ENCODE measurements around the gene APOBR.
"Not testable (repeated sequence)": the region's sequence is repeated elsewhere in the genome, so short reads cannot be mapped to it uniquely, and the experiment has no call there.

Gene APOBR, protein sequence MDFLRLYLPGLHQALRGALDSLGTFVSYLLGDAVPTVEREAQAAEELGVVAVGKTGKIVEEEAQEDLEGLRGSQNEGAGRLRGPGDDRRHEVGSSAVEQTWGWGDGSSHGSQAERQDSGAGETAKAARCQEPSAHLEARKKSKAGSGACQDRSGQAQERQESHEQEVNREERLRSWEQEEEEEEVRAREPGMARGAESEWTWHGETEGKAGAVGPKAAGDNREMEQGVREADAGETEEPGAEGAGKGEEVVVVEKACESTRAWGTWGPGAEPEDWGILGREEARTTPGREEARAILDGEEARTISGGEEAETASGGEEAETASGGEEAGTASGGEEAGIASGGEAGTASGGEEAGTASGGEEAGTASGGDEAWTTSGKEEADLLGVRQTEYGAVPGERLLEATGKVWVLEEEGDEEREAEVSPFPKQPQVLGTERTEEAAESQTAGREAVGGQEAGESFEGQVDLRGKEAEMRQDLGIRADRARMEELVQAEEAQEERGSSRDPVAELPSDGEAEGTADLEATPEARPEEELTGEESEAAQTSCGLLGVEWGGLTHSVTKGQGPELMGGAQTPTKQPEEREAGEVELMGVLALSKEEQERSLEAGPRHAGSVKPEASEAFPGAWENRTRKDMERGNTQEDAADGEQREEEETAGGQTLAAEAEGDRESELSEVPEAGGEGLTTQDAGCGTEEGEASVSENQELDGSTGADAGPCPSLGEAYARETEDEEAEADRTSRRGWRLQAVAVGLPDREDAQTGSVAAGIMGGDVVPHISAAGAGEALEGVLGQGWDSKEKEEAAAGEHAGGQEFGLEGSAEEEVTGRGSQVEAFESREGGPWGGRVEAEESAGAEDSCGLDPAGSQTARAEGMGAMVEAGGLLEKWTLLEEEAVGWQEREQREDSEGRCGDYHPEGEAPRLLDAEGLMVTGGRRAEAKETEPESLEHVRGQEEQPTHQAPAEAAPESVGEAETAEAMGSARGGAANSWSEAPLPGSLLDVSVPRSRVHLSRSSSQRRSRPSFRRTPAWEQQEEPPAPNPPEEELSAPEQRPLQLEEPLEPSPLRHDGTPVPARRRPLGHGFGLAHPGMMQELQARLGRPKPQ

GRCh38 chr16:28494121-28494851 lies at the start of gene APOBR:
APOBR (plus strand) TSS chr16:28494643; CDS start chr16:28494682, 39 bp downstream.
- DNase-seq (ENCODE audit: low spot score) = peak; percentile 72

- DNase-seq (ENCODE audit: low spot score) = not testable (repeated sequence)
These were observed 48.1 kb upstream of the APOBR start for GRCh38 chr16:28446388-28446787.

GRCh38 chr16:28447081-28447480 lies 47.4 kb upstream of the APOBR start:
- DNase-seq (ENCODE audit: low spot score) = not testable (repeated sequence)

- DNase-seq (ENCODE audit: low spot score) = no peak
These were observed 20.7 kb upstream of the APOBR start for GRCh38 chr16:28473714-28474265.

DNA sequence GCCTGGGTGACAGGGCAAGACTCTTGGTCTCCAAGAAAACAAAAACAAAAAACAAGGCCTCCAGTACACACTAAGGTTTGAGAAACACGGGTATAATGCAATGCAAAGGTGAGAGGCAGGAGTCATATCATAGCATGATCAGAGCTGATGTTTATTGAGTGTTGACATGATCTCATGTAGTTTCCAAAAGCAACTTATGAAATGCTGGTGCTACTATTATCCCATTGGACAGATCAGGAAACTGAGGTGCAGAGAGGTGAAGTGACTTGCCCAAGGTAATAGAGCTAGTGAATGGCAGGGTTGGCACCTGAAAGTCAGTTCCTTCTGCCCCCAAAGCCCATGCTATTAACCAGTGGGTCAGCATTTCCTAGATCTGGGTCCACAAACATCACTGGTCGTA lies 19.2 kb upstream of the APOBR start:
- no peak for DNase-seq (ENCODE audit: low spot score)

DNA sequence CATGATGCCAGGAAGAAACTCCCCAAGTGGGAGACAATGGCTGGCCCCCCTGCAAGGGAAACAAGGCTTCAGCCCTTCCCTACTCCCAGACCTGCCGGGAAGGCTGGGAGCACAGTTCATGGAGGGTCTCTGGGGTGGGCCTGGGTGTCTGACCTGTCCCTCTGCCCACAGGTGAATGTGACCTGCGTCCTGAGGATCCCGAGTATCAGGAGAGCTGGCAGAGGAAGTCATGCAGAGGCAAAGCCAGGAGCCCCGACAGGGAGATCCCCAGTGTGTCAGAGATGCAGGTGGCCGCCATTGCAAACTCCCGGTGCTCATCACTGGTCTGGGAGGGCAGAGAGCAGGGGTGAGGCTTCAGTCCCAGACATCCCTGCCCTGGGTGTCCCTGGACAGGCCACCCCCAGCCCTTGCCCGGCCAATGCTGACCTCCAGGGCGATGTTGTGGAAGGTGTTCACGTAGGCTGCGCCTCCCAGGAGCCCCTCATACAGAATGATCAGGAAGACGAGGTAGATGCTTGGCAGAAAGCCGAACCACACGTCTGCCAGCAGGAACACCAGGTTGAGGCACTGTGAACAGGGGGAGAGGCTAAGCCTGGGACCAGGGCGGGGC lies 17.0 kb upstream of the APOBR start:
- no peak for DNase-seq (ENCODE audit: low spot score)

DNA sequence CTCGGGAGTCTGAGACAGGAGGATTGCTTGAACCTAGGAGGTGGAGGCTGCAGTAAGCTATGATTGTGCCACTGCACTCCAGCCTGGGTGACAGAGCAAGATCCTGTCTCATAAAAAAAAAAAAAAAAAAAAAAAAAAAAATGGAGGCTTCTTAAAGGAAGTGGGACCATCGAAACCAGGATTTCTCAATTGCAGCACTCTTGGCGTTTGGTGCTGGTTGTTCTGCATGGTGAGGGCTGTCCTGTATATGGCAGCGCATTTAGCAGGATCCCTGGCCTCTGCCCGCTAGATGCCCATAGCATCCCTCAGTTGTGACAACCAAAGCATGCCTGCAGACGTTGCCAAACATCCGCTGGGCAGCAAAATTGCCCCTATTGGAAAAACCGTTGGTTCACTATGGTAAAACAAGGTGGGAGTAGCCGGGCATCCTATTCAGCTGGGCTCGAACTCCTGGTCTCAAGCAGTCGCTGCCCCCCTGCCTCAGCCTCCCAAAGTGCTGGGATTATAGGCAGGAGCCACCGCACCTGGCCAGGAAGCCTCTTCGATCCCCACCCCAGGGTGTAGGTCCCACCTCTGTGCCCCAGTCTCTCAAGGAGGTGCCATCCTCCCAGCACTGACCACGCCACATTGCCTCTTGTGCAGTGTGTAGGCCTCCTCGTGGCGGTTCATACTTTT lies 15.8 kb upstream of the APOBR start:
- no peak for DNase-seq (ENCODE audit: low spot score)

GRCh38 chr16:28482026-28482425 lies 12.4 kb upstream of the APOBR start:
- DNase-seq (ENCODE audit: low spot score) = no peak

- DNase-seq (ENCODE audit: low spot score) = not testable (repeated sequence)
These were observed 11.1 kb upstream of the APOBR start for GRCh38 chr16:28483361-28483760.

- no peak for DNase-seq (ENCODE audit: low spot score)
These were observed 8.2 kb upstream of the APOBR start for GRCh38 chr16:28486266-28486665.

- DNase-seq (ENCODE audit: low spot score) = peak; percentile 27
These were observed 3.0 kb upstream of the APOBR start for GRCh38 chr16:28491230-28491969.

- DNase-seq (ENCODE audit: low spot score) = peak; percentile 95
These were observed 2.4 kb upstream of the APOBR start, which contains the start of gene CLN3 for GRCh38 chr16:28491970-28492474. CLN3 (minus strand) TSS chr16:28492074; CDS start chr16:28491759, 315 bp downstream.

- DNase-seq (ENCODE audit: low spot score) = no peak
These were observed 1.9 kb upstream of the APOBR start for GRCh38 chr16:28492511-28492910.

DNA sequence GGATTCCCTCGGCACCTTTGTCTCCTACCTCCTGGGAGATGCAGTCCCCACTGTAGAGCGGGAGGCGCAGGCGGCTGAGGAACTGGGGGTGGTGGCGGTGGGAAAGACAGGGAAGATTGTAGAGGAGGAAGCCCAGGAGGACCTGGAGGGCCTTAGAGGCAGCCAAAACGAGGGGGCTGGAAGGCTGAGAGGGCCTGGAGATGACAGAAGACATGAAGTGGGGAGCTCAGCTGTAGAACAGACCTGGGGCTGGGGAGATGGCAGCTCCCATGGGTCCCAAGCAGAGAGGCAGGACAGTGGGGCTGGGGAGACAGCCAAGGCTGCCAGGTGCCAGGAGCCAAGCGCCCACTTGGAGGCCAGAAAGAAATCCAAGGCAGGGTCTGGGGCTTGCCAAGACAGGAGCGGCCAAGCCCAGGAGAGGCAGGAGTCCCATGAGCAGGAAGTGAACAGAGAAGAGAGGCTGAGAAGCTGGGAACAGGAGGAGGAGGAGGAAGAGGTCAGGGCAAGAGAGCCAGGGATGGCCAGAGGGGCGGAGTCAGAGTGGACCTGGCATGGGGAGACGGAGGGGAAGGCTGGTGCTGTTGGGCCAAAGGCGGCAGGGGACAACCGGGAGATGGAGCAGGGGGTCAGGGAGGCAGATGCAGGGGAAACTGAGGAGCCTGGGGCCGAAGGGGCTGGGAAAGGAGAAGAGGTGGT lies 803 bp downstream of the APOBR start:
- DNase-seq (ENCODE audit: low spot score) = no peak

DNA sequence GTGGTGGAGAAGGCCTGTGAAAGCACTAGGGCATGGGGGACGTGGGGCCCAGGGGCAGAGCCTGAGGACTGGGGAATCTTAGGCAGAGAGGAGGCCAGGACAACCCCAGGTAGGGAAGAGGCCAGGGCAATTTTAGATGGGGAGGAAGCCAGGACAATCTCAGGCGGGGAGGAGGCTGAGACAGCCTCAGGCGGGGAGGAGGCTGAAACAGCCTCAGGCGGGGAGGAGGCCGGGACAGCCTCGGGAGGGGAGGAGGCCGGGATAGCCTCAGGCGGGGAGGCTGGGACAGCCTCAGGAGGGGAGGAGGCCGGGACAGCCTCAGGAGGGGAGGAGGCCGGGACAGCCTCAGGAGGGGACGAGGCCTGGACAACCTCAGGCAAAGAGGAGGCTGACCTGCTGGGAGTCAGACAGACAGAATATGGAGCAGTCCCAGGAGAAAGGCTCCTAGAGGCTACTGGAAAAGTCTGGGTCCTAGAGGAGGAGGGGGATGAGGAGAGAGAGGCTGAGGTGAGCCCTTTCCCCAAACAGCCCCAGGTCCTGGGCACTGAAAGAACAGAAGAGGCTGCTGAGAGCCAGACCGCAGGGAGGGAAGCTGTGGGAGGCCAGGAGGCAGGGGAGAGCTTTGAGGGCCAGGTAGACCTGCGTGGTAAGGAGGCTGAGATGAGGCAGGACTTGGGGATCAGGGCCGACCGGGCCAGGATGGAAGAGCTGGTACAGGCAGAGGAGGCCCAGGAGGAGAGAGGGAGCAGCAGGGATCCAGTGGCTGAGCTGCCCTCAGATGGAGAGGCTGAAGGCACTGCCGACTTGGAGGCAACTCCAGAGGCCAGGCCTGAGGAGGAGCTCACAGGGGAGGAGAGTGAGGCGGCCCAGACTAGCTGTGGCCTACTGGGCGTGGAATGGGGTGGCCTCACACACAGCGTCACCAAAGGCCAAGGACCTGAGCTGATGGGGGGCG lies 1.6 kb downstream of the APOBR start:
- DNase-seq (ENCODE audit: low spot score) = no peak

DNA sequence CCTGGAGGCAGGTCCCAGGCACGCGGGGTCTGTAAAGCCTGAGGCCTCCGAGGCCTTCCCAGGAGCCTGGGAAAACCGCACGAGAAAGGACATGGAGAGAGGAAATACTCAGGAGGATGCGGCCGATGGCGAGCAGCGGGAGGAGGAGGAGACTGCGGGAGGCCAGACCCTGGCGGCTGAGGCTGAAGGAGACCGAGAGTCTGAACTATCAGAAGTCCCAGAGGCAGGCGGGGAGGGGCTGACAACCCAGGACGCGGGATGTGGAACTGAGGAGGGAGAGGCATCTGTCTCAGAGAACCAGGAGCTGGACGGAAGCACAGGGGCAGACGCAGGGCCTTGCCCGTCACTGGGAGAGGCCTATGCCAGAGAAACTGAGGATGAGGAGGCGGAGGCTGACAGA lies 2.4 kb downstream of the APOBR start:
- DNase-seq (ENCODE audit: low spot score) = no peak

DNA sequence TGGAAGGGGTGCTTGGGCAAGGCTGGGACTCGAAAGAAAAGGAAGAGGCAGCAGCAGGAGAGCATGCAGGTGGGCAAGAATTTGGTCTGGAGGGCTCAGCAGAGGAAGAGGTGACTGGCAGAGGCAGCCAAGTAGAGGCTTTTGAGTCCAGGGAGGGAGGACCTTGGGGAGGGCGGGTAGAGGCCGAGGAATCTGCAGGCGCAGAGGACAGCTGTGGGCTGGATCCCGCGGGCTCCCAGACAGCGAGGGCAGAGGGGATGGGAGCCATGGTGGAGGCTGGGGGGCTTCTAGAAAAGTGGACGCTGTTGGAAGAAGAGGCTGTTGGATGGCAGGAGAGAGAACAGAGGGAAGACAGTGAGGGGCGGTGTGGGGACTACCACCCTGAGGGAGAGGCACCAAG lies 2.9 kb downstream of the APOBR start:
- DNase-seq (ENCODE audit: low spot score) = no peak
